IMR-90 (cell line): ENCODE results near the gene RPTOR. TPM values are rescaled to one million over a fixed set of nuclear protein-coding genes. Genes with fewer than 3 reads are reported as not detected.

Experiments
- ATAC-seq: fragments of 200-7000 bp; cut with Tn5 transposase; 2 replicates; pipeline ENCODE4 v1.9.1; 2020; ENCODE audit warnings: low read depth, mild to moderate bottlenecking, moderate library complexity
- BruUV-seq: library from RNA; stranded (reverse); fragments of 400-500 nt; replicated peaks from 2 replicates; lab custom pipeline; 2021; lab: Mats Ljungman, UMichigan
- CTCF ChIA-PET: fragments of 300-600 bp; formaldehyde crosslinking; extraction: SDS; loops from one replicate; lab custom pipeline; 2021; ENCODE audit warnings: antibody characterized with exemption; lab: Yijun Ruan, JAX
- POLR2A ChIA-PET: fragments of 300-600 bp; sonication (Branson Sonifier 250); formaldehyde crosslinking; loops from one replicate; lab custom pipeline; 2022; ENCODE audit warnings: antibody characterized with exemption; ENCODE audit not compliant: unreplicated experiment; lab: Charles Lee
- DNase-seq: peaks from one replicate; pipeline ENCODE4 v3.0.0; 2013
- H2AFZ ChIP-seq: replicated peaks from 2 replicates; pipeline ENCODE3; 2013; ENCODE audit warnings: low read length, mild to moderate bottlenecking; ENCODE audit not compliant: poor library complexity
- H2AK5ac ChIP-seq: 2 replicates; pipeline ENCODE4 v1.6.1; 2013; ENCODE audit warnings: low read depth, low read length, inconsistent platforms
- H2AK9ac ChIP-seq: replicated peaks from 2 replicates; pipeline ENCODE3; 2013; ENCODE audit warnings: mild to moderate bottlenecking, low read depth, low read length, moderate library complexity; ENCODE audit not compliant: poor library complexity
- H2BK120ac ChIP-seq: 2 replicates; pipeline ENCODE4 v1.6.1; 2013; ENCODE audit warnings: low read depth, low read length, inconsistent platforms
- H2BK15ac ChIP-seq: 3 replicates; pipeline ENCODE4 v1.6.1; 2013; ENCODE audit warnings: low read depth, low read length, inconsistent platforms
- H2BK20ac ChIP-seq: 2 replicates; pipeline ENCODE4 v1.6.1; 2013; ENCODE audit warnings: low read depth, mild to moderate bottlenecking, inconsistent platforms, low read length, moderate library complexity
- H2BK5ac ChIP-seq: 2 replicates; pipeline ENCODE4 v1.6.1; 2013; ENCODE audit warnings: mild to moderate bottlenecking, low read depth, low read length, inconsistent platforms; ENCODE audit not compliant: poor library complexity, severe bottlenecking
- H3K14ac ChIP-seq: replicated peaks from 2 replicates; pipeline ENCODE4 v1.6.1; 2013; ENCODE audit warnings: low read depth, low read length, inconsistent platforms
- H3K18ac ChIP-seq: 2 replicates; pipeline ENCODE4 v1.6.1; 2013; ENCODE audit warnings: low read depth, low read length, control low read depth
- H3K23ac ChIP-seq: 2 replicates; pipeline ENCODE4 v1.6.1; 2013; ENCODE audit warnings: low read depth, low read length, inconsistent platforms
- H3K27ac ChIP-seq: 2 replicates; pipeline ENCODE4 v1.5.1; 2013; ENCODE audit warnings: mild to moderate bottlenecking, control low read depth, low read length; ENCODE audit not compliant: insufficient read depth
- H3K27me3 ChIP-seq: 2 replicates; pipeline ENCODE4 v1.6.1; 2013; ENCODE audit warnings: low read length; ENCODE audit not compliant: control insufficient read depth, insufficient read depth
- H3K36me3 ChIP-seq: 2 replicates; pipeline ENCODE4 v1.6.1; 2013; ENCODE audit warnings: low read length, mixed read lengths; ENCODE audit not compliant: control insufficient read depth, insufficient read depth
- H3K4ac ChIP-seq: 2 replicates; pipeline ENCODE4 v1.6.1; 2013; ENCODE audit warnings: low read depth, low read length, inconsistent platforms
- H3K4me1 ChIP-seq: 2 replicates; pipeline ENCODE4 v1.6.1; 2013; ENCODE audit warnings: low read length, mixed read lengths; ENCODE audit not compliant: control insufficient read depth, insufficient read depth
- H3K4me2 ChIP-seq: 2 replicates; pipeline ENCODE4 v1.6.1; 2013; ENCODE audit warnings: low read depth, mild to moderate bottlenecking, control low read depth, low read length, moderate library complexity
- H3K4me3 ChIP-seq: 2 replicates; pipeline ENCODE4 v1.5.1; 2013; ENCODE audit warnings: low read depth, mild to moderate bottlenecking, control low read depth, low read length, moderate library complexity; ENCODE audit not compliant: insufficient read depth
- H3K56ac ChIP-seq: 2 replicates; pipeline ENCODE4 v1.6.1; 2013; ENCODE audit warnings: low read length, inconsistent platforms; ENCODE audit not compliant: insufficient read depth; ENCODE audit errors: extremely low read depth
- H3K79me1 ChIP-seq, 2 experiments: 2 replicates each; pipeline ENCODE4 v1.6.1; 2013; ENCODE audit warnings: low read length in 2 of 2, inconsistent platforms in 1 of 2, low read depth in 1 of 2
- H3K9ac ChIP-seq: 2 replicates; pipeline ENCODE4 v1.6.1; 2013; ENCODE audit warnings: low read depth, low read length, control low read depth
- H3K9me1 ChIP-seq: 2 replicates; pipeline ENCODE4 v1.6.1; 2013; ENCODE audit warnings: low read length, inconsistent platforms; ENCODE audit not compliant: insufficient read depth
- H3K9me3 ChIP-seq: 2 replicates; pipeline ENCODE4 v1.6.1; 2013; ENCODE audit warnings: low read length; ENCODE audit not compliant: control insufficient read depth, insufficient read depth
- H4K20me1 ChIP-seq: 2 replicates; pipeline ENCODE4 v1.6.1; 2013; ENCODE audit warnings: low read length, inconsistent platforms; ENCODE audit not compliant: insufficient read depth
- H4K5ac ChIP-seq: 2 replicates; pipeline ENCODE4 v1.6.1; 2013; ENCODE audit warnings: mild to moderate bottlenecking, low read depth, low read length, control low read depth
- H4K8ac ChIP-seq, 2 experiments: 2 replicates each; pipeline ENCODE4 v1.6.1; 2013; ENCODE audit warnings: low read depth in 2 of 2, low read length in 2 of 2, control low read depth in 1 of 2, inconsistent platforms in 1 of 2
- H4K91ac ChIP-seq: 2 replicates; pipeline ENCODE4 v1.6.1; 2013; ENCODE audit warnings: low read depth, low read length, inconsistent platforms; ENCODE audit not compliant: insufficient read depth
- BHLHE40 ChIP-seq: fragments of 150-350 bp; IDR thresholded peaks from 2 replicates; pipeline ENCODE4 v1.6.1; 2016; ENCODE audit warnings: mild to moderate bottlenecking, low read depth, low read length
- MAZ ChIP-seq: IDR thresholded peaks from 2 replicates; pipeline ENCODE4 v1.6.1; 2012; ENCODE audit warnings: low read depth, mild to moderate bottlenecking, low read length, improper control_type of control experiment, moderate library complexity, borderline replicate concordance
- MXI1 ChIP-seq: IDR thresholded peaks from 2 replicates; pipeline ENCODE4 v1.6.1; 2012; ENCODE audit warnings: low read depth, mild to moderate bottlenecking, low read length, moderate library complexity, borderline replicate concordance
- RAD21 ChIP-seq: IDR thresholded peaks from 2 replicates; pipeline ENCODE4 v1.6.1; 2012; ENCODE audit warnings: low read length, improper control_type of control experiment
- RCOR1 ChIP-seq: IDR thresholded peaks from 2 replicates; pipeline ENCODE4 v1.6.1; 2012; ENCODE audit warnings: mild to moderate bottlenecking, low read length, improper control_type of control experiment; ENCODE audit not compliant: insufficient replicate concordance
- SMC3 ChIP-seq: fragments of 150-350 bp; IDR thresholded peaks from 2 replicates; pipeline ENCODE4 v1.6.1; 2016; ENCODE audit warnings: low read depth, mild to moderate bottlenecking, antibody characterized with exemption, low read length, moderate library complexity
- WGBS, 2 experiments: methylation state at CpG; one replicate each; pipeline versions ENCODE4 v1.1.5 to v1.1.7; 2013; ENCODE audit warnings: missing lambda C conversion rate in 2 of 2; ENCODE audit not compliant: insufficient read length in 1 of 2; ENCODE audit errors: extremely low coverage in 2 of 2; 5-methylcytosine and 5-hydroxymethylcytosine counted together
- dilution Hi-C: fragments of 300-500 bp; cut with HindIII; formaldehyde crosslinking; loops from one replicate; pipeline ENCODE4 v1.14.3; 2018; ENCODE audit warnings: low sequenced_read_pairs; ENCODE audit not compliant: unreplicated experiment
- in situ Hi-C: fragments of 300-500 bp; cut with MboI; formaldehyde crosslinking; loops from 3 replicates; pipeline ENCODE4 v1.14.3; 2019; ENCODE audit warnings: low sequenced_read_pairs, inconsistent platforms, mixed read lengths
- intact Hi-C: fragments of 100-400 bp; cut with micrococcal nuclease; formaldehyde crosslinking; loops from 2 replicates; pipeline ENCODE4 v1.10.0; 2022
- polyA plus RNA-seq, 3 experiments: library from polyadenylated mRNA; depleted of rRNA; stranded (reverse); fragments of >200 nt; gene quantifications; 2 replicates each; pipeline ENCODE4 v1.2.3, GENCODE V29; 2012; ENCODE audit warnings: low replicate concordance in 1 of 3
- total RNA-seq: library from RNA; depleted of rRNA; stranded (reverse); fragments of >200 nt; gene quantifications from 2 replicates; pipeline ENCODE4 v1.2.3, GENCODE V29; 2012
- TF ChIP-seq, protein P1 (sequence below): fragments of 150-350 bp; IDR thresholded peaks from 2 replicates; pipeline ENCODE4 v1.6.1; 2017; ENCODE audit warnings: mild to moderate bottlenecking, antibody characterized with exemption, low read length, low read depth
- TF ChIP-seq, protein P2 (sequence below): conservative IDR thresholded peaks from 2 replicates; pipeline ENCODE4 v1.5.1; 2012; ENCODE audit warnings: mild to moderate bottlenecking, low read depth, low read length, improper control_type of control experiment

RPTOR gene
- total and polyA plus RNA-seq, 2 of the 4 experiments (the other 2 are of a cell fraction): 10.8 to 14.7 TPM

DNA sequence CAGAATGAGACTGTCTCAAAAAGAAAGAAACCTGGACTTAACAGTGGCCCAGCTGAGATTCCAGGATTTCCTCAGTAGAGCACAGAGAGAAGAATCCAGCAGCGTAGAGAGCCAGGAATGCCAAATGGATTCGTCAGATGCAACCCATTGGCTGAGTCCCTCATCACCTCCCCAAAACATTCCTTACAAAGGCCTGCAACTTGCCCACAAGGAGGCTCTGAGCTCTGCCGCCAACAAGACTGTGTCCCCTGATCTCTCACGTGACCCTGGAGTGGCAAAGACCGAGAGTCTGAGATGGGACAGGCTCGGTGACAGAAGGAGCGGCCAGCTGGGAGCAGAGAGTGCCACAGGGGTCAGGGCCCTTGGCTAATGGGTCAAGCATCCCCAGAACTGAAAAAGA lies 440.1 kb downstream of the RPTOR start:
- peak overlapping the region; percentile 90 for H3K14ac ChIP-seq
- H3K18ac ChIP-seq: peak overlapping the region; percentile 16
- peak overlapping the region; percentile 93; the same call in 2 of the 3 replicates for H2BK15ac ChIP-seq
- no peaks in the 10 kb centered on the region for H3K9me3 ChIP-seq
- CTCF ChIA-PET: interaction anchor here (0.5 to 0.6 kb wide), 2 partner anchors 75 to 211 kb away, joined by 3 to 4 read pairs; no protein-coding TSS in a partner anchor
- peak overlapping the region; percentile 77; the same call in 1 of the 2 replicates for H3K23ac ChIP-seq
- dilution Hi-C loops: no loop called here
- peaks cover 9% of the 10 kb centered on the region for H3K4me1 ChIP-seq
- no peaks in the 10 kb centered on the region for H3K27me3 ChIP-seq
- ATAC-seq: peak; percentile 90
- peak overlapping the region; percentile 81 for H3K27ac ChIP-seq
- 12% methylated on average over 6 of the region's 7 CpGs; no CpG with 5 or more reads in 1 of the 2 experiments for WGBS, 2 experiments
- peak overlapping the region; percentile 75 for H2BK5ac ChIP-seq
- H3K36me3 ChIP-seq: no peaks in the 10 kb centered on the region
- intact Hi-C loops: loop anchor here (5.0 kb wide), 2 partner anchors 117 to 407 kb away; no protein-coding TSS in a partner anchor
- in situ Hi-C loops: loop anchor here (5.0 kb wide), 1 partner anchor 557 kb away; no protein-coding TSS in a partner anchor
- H3K4me2 ChIP-seq: no peak overlapping the region
- peak overlapping the region; percentile 88 for H2BK120ac ChIP-seq
- H4K8ac ChIP-seq: peak overlapping the region; percentile 70 to 95
- H3K4me3 ChIP-seq: no peak overlapping the region
- H4K91ac ChIP-seq: peak overlapping the region; percentile 78
- no peak overlapping the region for H3K56ac ChIP-seq
- H3K9me1 ChIP-seq: peaks cover 12% of the 10 kb centered on the region; the same call in 1 of the 2 replicates
- H3K4ac ChIP-seq: peak overlapping the region; percentile 81
- H4K20me1 ChIP-seq: no peaks in the 10 kb centered on the region
- H4K5ac ChIP-seq: peak overlapping the region; percentile 73
- H2AK9ac ChIP-seq: peak overlapping the region; percentile 91
- no TSS peak for BruUV-seq
- H2AFZ ChIP-seq: peak overlapping the region; percentile 91
- no peak overlapping the region for H3K9ac ChIP-seq
- peak overlapping the region; percentile 71 for H2AK5ac ChIP-seq
- POLR2A ChIA-PET: no interaction called here
- TF ChIP-seq, protein P1, sequence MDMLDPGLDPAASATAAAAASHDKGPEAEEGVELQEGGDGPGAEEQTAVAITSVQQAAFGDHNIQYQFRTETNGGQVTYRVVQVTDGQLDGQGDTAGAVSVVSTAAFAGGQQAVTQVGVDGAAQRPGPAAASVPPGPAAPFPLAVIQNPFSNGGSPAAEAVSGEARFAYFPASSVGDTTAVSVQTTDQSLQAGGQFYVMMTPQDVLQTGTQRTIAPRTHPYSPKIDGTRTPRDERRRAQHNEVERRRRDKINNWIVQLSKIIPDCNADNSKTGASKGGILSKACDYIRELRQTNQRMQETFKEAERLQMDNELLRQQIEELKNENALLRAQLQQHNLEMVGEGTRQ: peak; percentile 90
- TF ChIP-seq RAD21 (peak; percentile 45), MXI1 (no peak), SMC3 (peak; percentile 40; the same call in 1 of the 2 replicates), RCOR1 (no peak), BHLHE40 (peak; percentile 89), MAZ (peak; percentile 13; the same call in 1 of the 2 replicates)
- TF ChIP-seq, protein P2, sequence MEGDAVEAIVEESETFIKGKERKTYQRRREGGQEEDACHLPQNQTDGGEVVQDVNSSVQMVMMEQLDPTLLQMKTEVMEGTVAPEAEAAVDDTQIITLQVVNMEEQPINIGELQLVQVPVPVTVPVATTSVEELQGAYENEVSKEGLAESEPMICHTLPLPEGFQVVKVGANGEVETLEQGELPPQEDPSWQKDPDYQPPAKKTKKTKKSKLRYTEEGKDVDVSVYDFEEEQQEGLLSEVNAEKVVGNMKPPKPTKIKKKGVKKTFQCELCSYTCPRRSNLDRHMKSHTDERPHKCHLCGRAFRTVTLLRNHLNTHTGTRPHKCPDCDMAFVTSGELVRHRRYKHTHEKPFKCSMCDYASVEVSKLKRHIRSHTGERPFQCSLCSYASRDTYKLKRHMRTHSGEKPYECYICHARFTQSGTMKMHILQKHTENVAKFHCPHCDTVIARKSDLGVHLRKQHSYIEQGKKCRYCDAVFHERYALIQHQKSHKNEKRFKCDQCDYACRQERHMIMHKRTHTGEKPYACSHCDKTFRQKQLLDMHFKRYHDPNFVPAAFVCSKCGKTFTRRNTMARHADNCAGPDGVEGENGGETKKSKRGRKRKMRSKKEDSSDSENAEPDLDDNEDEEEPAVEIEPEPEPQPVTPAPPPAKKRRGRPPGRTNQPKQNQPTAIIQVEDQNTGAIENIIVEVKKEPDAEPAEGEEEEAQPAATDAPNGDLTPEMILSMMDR: peak; percentile 57
- DNase-seq: peak; percentile 96
- H2BK20ac ChIP-seq: peak overlapping the region; percentile 66
- no peaks in the 10 kb centered on the region for H3K79me1 ChIP-seq
